Transverse colon (tissue), 4 donors: ENCODE measurements around the gene COLQ. TPM values are rescaled to one million over a fixed set of nuclear protein-coding genes. Genes with fewer than 3 reads are reported as not detected.
"Not testable (repeated sequence)": the region's sequence is repeated elsewhere in the genome, so short reads cannot be mapped to it uniquely, and the experiment has no call there.

Experiments
- DNase-seq: peaks from one replicate; pipeline ENCODE4 v3.0.0-alpha.2; 2019
- H3K27ac ChIP-seq, 4 donors: fragments of 200-600 bp; sonication (generic); 2 replicates each; pipeline ENCODE4 v1.5.1; 2016 to 2018; ENCODE audit warnings: inconsistent platforms in 4 of 4
- H3K27me3 ChIP-seq: fragments of 200-600 bp; sonication (generic); 2 replicates; pipeline ENCODE4 v1.5.1; 2017; ENCODE audit warnings: inconsistent platforms
- H3K36me3 ChIP-seq, 4 donors: fragments of 200-600 bp; sonication (generic); 2 replicates each; pipeline ENCODE4 v1.5.1; 2017 to 2019; ENCODE audit warnings: inconsistent platforms in 4 of 4
- H3K4me1 ChIP-seq, 4 donors: fragments of 200-600 bp; sonication (generic); 2 replicates each; pipeline ENCODE4 v1.5.1; 2017 to 2020; ENCODE audit warnings: inconsistent platforms in 4 of 4
- H3K4me3 ChIP-seq, 4 donors: fragments of 200-600 bp; sonication (generic); 1 replicate in 1 of 4; 2 replicates in 3 of 4; pipeline versions ENCODE4 v1.5.1 to v1.6.1; 2017 to 2019; ENCODE audit warnings: inconsistent platforms in 4 of 4
- H3K9me3 ChIP-seq, 2 donors: fragments of 200-600 bp; sonication (generic); 2 replicates each; pipeline ENCODE4 v1.5.1; 2017 to 2019; ENCODE audit warnings: inconsistent platforms in 2 of 2
- EP300 ChIP-seq: sonication (generic); formaldehyde crosslinking; IDR thresholded peaks from one replicate; pipeline ENCODE4 v1.6.1; 2017; ENCODE audit warnings: antibody characterized with exemption, low read depth
- POLR2A ChIP-seq: fragments of 450-650 bp; IDR thresholded peaks from one replicate; pipeline ENCODE4 v1.6.1; 2016; ENCODE audit warnings: antibody characterized with exemption, mild to moderate bottlenecking, moderate library complexity
- POLR2AphosphoS5 ChIP-seq, 3 donors: sonication (generic); formaldehyde crosslinking; IDR thresholded peaks; one replicate each; pipeline ENCODE4 v1.6.1; 2016; ENCODE audit warnings: antibody characterized with exemption in 3 of 3
- WGBS, 2 donors: methylation state at CpG; one replicate each; pipeline ENCODE4 v1.1.5; 2018; ENCODE audit warnings: low coverage in 1 of 2; 5-methylcytosine and 5-hydroxymethylcytosine counted together
- in situ Hi-C, 4 donors: fragments of 200-750 bp; cut with MboI; loops; one replicate each; pipeline versions ENCODE4 v1.15.0 to v1.15.1; 2017; ENCODE audit warnings: low sequenced_read_pairs in 3 of 4, low pct_ligation_motif_present in 1 of 4, low pct_unique_long_range_greater_than_20kb in 1 of 4
- intact Hi-C: fragments of 100-400 bp; cut with DNase I; formaldehyde crosslinking; loops from one replicate; pipeline ENCODE4 v1.15.1; 2023; ENCODE audit warnings: low total_unique reads
- total RNA-seq, 4 donors: library from RNA; depleted of rRNA; stranded (reverse); fragments of >200 nt; gene quantifications; one replicate each; pipeline ENCODE4 v1.1.0, GENCODE V29; 2016
- TF ChIP-seq, protein P1 (sequence below), 5 experiments: fragments of 200-600 bp in 3 of 5; fragments of 450-650 bp in 2 of 5; sonication (generic) in 3 of 5; IDR thresholded peaks; 1 replicate in 2 of 5; 2 replicates in 3 of 5; pipeline ENCODE4 v1.5.1; 2016 to 2017; ENCODE audit warnings: antibody characterized with exemption in 5 of 5, inconsistent platforms in 3 of 5, mild to moderate bottlenecking in 2 of 5, moderate library complexity in 1 of 5

The COLQ gene
- total RNA-seq, 4 donors from 2014 or later, result 0.68 to 1.7 TPM; not detected in 2

DNA sequence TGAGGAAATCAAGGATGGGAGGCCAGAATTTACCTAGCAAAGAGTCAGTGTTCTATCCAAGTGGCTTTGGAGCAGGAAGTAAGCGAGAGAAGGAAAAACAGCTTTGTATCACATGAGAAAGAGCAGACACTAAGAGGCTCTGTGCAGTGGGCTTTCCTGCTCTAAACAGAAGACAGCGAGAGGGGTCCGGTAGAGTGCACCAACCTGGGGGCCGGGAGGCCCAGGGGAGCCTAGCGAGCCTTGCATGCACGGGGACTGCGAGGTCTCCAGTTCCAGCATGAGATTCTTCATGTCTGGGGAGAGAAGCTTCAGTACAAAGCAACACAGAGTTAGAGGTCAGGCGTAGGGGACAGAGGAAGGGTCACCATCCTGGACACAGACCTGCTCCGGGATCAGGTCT, 33.5 kb downstream of the COLQ start:
- TF ChIP-seq POLR2AphosphoS5 (IDR thresholded peaks at IDR 0.05), result no peak
- TF ChIP-seq EP300, result no peak
- TF ChIP-seq POLR2A, result no peak
- TF ChIP-seq, protein P1, sequence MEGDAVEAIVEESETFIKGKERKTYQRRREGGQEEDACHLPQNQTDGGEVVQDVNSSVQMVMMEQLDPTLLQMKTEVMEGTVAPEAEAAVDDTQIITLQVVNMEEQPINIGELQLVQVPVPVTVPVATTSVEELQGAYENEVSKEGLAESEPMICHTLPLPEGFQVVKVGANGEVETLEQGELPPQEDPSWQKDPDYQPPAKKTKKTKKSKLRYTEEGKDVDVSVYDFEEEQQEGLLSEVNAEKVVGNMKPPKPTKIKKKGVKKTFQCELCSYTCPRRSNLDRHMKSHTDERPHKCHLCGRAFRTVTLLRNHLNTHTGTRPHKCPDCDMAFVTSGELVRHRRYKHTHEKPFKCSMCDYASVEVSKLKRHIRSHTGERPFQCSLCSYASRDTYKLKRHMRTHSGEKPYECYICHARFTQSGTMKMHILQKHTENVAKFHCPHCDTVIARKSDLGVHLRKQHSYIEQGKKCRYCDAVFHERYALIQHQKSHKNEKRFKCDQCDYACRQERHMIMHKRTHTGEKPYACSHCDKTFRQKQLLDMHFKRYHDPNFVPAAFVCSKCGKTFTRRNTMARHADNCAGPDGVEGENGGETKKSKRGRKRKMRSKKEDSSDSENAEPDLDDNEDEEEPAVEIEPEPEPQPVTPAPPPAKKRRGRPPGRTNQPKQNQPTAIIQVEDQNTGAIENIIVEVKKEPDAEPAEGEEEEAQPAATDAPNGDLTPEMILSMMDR (IDR thresholded peaks at IDR 0.05), result no peak
- Histone ChIP-seq H3K9me3 (no peaks in the 10 kb centered on the region), H3K27me3 (no peaks in the 10 kb centered on the region), H3K27ac (no peak overlapping the region), H3K36me3 (no peaks in the 10 kb centered on the region), H3K4me1 (no peaks in the 10 kb centered on the region), H3K4me3 (no peak overlapping the region)
- in situ Hi-C loops, result no loop called here
- WGBS, 2 donors, result 90% methylated on average over 9 of the region's 9 CpGs; no CpG with 5 or more reads in 1 of the 2 donors
- DNase-seq, result no peak
- intact Hi-C loops, result no loop called here

GRCh38 chr3:15486979-15487378, 34.5 kb downstream of the COLQ start:
- Histone ChIP-seq H3K4me3 (no peak overlapping the region), H3K27me3 (no peaks in the 10 kb centered on the region), H3K9me3 (no peaks in the 10 kb centered on the region), H3K36me3 (no peaks in the 10 kb centered on the region), H3K27ac (no peak overlapping the region), H3K4me1 (no peaks in the 10 kb centered on the region)
- DNase-seq, result no peak
- TF ChIP-seq, protein P1 (IDR thresholded peaks at IDR 0.05), result no peak
- no peak for TF ChIP-seq POLR2A
- intact Hi-C loops (no loop called here), in situ Hi-C loops (no loop called here)
- WGBS, 2 donors, result 89 to 95% methylated on average over 3 to 4 of the region's 4 CpGs

DNA sequence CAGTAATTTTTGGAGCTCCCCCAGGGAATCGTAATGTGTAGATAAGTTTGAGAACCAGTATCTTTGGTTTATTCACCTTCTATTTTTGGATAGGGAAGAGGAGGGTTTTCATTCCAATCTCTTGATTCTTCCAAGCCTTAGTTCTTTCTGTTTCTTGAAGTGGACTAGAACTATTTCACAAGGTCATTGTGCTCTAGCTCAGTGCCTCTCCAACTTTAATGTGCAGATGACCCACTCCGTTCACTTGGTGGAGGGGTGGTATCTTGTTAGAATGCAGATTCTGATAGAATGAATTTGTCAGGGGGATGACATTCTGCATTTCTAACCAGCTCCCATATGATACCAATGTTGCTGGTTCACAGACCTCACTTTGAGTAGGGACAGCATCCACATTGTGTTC, 35.5 kb downstream of the COLQ start:
- Histone ChIP-seq H3K27me3 (no peaks in the 10 kb centered on the region), H3K4me1 (no peaks in the 10 kb centered on the region), H3K4me3 (no peak overlapping the region), H3K27ac (no peak overlapping the region), H3K36me3 (no peaks in the 10 kb centered on the region), H3K9me3 (no peaks in the 10 kb centered on the region)
- WGBS, 2 donors, result 90% methylated on average over 2 of the region's 2 CpGs
- in situ Hi-C loops (no loop called here), intact Hi-C loops (no loop called here)
- TF ChIP-seq POLR2A (no peak), EP300 (no peak), POLR2AphosphoS5 (IDR thresholded peaks at IDR 0.05) (no peak)
- TF ChIP-seq, protein P1 (IDR thresholded peaks at IDR 0.05), result no peak
- no peak for DNase-seq

DNA sequence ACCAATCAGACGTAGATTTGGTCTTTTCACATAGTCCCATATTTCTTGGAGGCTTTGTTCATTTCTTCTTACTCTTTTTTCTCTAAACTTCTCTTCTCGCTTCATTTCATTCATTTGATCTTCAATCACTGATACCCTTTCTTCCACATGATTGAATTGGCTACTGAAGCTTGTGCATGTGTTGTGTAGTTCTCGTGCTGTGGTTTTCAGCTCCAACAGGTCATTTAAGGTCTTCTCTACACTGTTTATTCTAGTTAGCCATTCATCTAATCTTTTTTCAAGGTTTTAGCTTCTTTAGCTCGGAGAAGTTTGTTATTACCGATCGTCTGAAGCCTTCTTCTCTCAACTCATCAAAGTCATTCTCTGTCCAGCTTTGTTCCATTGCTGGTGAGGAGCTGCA, 37.0 kb downstream of the COLQ start:
- H3K36me3 ChIP-seq, in situ Hi-C loops, H3K9me3 ChIP-seq, H3K4me1 ChIP-seq, DNase-seq, H3K27ac ChIP-seq, intact Hi-C loops, H3K4me3 ChIP-seq, H3K27me3 ChIP-seq: not testable (repeated sequence)
- WGBS, 2 donors, result 96 to 97% methylated on average over 6 of the region's 6 CpGs

- intact Hi-C loops, result no loop called here
- no peaks in the 10 kb centered on the region for H3K4me1 ChIP-seq
- H3K4me3 ChIP-seq, result no peak overlapping the region
- TF ChIP-seq POLR2A (no peak), POLR2AphosphoS5 (IDR thresholded peaks at IDR 0.05) (no peak), EP300 (no peak)
- TF ChIP-seq, protein P1 (IDR thresholded peaks at IDR 0.05), result no peak
- H3K27ac ChIP-seq, result no peak overlapping the region
- no peak for DNase-seq
- no peaks in the 10 kb centered on the region for H3K9me3 ChIP-seq
- H3K27me3 ChIP-seq, result no peaks in the 10 kb centered on the region
- no peaks in the 10 kb centered on the region for H3K36me3 ChIP-seq
- in situ Hi-C loops, result no loop called here
These were observed 41.9 kb downstream of the COLQ start for GRCh38 chr3:15479400-15480224.
